MM.1S (cell line): Measurements from ENCODE around the gene RAP2C.

Source experiments
- CTCF ChIP-seq: fragments of 300-600 bp; sonication (generic); IDR thresholded peaks from 2 replicates; pipeline ENCODE4 v1.5.1; 2016; ENCODE audit warnings: antibody characterized with exemption, low read length, mixed read lengths
- EZH2phosphoT487 ChIP-seq: fragments of 300-600 bp; sonication (generic); IDR thresholded peaks from 2 replicates; pipeline ENCODE4 v1.6.1; 2018; ENCODE audit warnings: antibody characterized with exemption, low read length

- TF ChIP-seq CTCF (no peak), EZH2phosphoT487 (no peak)
Observed at GRCh38 chrX:132200976-132201375, 18.3 kb downstream of the RAP2C start.
